Measurements from ENCODE around the gene BET1L.

DNA sequence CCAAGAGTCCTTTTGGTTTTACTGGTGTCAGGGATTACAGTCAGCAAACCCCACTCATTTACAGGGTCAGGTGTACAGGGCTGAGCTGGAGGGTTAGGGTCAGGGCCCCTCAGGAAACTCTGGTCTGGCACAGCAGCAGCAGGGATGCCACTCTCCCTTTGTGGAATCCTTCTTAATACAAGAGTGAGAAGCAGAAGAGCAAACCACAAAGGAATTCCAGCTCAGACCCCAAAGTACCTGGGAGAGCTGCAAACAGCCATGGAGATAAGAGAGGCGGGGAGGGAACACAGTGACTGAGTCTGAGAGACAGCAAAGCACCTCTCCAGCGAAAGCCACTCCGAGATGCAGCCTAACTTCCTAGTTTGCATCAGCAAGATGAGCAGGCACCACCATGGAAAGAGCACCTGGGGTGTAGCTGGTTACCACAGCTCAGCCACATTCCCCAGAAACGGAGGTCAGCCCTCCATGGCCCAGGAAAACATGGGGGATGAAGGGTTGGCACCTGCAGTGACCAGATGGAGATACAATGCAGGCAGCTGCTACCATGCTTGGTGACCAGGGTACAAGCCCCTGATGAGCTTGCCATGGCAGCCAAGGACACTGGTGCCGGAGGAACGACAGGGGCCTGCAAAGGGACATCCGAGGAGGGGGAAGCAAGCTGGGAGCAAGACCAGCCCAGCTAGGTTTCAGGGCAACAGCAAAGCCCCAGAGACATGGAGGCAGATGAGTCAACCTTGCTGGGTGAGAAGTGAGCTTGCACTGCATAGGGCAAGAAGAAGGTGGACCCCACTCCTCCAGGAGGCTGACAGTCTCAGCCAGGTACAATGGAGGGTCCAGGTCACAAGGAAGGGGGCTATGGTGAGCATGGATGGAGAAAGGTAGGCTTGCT is 3.9 kb downstream of the BET1L start:
- no peak for TF ChIP-seq EZH2 (IDR thresholded peaks at IDR 0.05; ENCODE audit: borderline replicate concordance, low read depth, low read length, poor library complexity, severe bottlenecking)
- TF ChIP-seq, protein P1, sequence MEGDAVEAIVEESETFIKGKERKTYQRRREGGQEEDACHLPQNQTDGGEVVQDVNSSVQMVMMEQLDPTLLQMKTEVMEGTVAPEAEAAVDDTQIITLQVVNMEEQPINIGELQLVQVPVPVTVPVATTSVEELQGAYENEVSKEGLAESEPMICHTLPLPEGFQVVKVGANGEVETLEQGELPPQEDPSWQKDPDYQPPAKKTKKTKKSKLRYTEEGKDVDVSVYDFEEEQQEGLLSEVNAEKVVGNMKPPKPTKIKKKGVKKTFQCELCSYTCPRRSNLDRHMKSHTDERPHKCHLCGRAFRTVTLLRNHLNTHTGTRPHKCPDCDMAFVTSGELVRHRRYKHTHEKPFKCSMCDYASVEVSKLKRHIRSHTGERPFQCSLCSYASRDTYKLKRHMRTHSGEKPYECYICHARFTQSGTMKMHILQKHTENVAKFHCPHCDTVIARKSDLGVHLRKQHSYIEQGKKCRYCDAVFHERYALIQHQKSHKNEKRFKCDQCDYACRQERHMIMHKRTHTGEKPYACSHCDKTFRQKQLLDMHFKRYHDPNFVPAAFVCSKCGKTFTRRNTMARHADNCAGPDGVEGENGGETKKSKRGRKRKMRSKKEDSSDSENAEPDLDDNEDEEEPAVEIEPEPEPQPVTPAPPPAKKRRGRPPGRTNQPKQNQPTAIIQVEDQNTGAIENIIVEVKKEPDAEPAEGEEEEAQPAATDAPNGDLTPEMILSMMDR (conservative IDR thresholded peaks at IDR 0.05; ENCODE audit: low read depth, low read length) = no peak
